ENCODE data around the gene DST. TPM values are rescaled to one million over a fixed set of nuclear protein-coding genes. Genes with fewer than 3 reads are reported as not detected.

Gene DST
- polyA plus RNA-seq, 1 experiment = 80.6 TPM

DNA sequence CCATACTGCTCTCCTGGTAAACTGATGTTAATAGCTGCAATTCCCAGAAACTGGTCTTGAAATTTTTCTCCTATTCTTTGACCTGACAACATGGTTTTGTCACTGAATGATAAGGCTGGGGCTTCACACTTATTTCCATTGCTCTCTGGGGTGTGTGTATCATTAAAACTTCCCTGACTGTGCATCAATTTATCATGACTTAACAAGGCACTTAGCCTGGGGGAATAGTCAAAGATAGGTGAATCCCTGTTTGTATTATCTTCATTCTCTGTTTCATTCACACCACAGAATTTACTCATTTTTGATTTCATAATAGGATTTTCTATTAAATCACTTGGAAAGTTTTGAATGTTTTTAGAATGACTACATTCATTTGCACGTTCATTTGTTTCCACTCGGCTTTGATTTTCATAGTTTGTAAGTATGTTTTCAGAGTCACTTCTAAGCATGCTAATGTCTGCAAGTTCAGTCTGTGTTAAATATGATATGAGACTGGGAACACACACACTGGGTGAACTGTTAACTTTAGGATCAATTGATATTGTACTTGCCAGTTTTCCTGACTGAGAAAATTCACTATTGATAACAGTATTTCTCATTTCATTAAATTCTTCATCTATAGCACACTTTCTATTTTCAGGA lies 35.5 kb downstream of the DST start:
- TF ChIP-seq, protein P1, sequence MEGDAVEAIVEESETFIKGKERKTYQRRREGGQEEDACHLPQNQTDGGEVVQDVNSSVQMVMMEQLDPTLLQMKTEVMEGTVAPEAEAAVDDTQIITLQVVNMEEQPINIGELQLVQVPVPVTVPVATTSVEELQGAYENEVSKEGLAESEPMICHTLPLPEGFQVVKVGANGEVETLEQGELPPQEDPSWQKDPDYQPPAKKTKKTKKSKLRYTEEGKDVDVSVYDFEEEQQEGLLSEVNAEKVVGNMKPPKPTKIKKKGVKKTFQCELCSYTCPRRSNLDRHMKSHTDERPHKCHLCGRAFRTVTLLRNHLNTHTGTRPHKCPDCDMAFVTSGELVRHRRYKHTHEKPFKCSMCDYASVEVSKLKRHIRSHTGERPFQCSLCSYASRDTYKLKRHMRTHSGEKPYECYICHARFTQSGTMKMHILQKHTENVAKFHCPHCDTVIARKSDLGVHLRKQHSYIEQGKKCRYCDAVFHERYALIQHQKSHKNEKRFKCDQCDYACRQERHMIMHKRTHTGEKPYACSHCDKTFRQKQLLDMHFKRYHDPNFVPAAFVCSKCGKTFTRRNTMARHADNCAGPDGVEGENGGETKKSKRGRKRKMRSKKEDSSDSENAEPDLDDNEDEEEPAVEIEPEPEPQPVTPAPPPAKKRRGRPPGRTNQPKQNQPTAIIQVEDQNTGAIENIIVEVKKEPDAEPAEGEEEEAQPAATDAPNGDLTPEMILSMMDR (IDR thresholded peaks at IDR 0.05; ENCODE audit: insufficient read depth, low read depth, low read length) = no peak
- DNase-seq (ENCODE audit: low read depth) = no peak
- H3K4me3 ChIP-seq (ENCODE audit: low read depth, low read length) = no peak overlapping the region
- POLR2A ChIA-PET = no interaction called here
- peaks cover 1% of the 10 kb centered on the region for H3K36me3 ChIP-seq (ENCODE audit: control insufficient read depth, insufficient read depth, low read length)
- CTCF ChIA-PET = interaction anchor here (0.6 to 13.4 kb wide), 2 partner anchors 12 to 449 kb away, joined by 3 to 80 read pairs; no protein-coding TSS in a partner anchor
- H3K27me3 ChIP-seq (ENCODE audit: control insufficient read depth, insufficient read depth, low read length) = no peaks in the 10 kb centered on the region

DNA sequence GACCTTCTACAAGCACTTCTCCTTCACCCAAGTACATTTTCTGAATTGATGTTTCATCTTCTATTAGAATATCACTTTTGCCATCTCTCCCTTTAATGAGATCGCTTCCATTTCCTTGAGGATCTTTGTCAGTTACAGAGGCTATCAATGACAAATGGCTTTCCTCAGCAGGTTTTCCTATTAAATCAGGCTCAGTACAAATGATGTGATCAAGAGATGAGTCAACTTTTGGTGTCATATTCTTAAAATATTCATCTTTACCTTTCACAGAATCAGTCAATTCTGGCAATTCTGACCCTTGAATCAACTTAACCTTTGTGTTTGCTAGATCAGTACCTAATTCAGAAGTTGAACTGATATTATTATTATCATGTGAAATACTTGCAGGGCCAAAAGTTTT lies 37.3 kb downstream of the DST start:
- Histone ChIP-seq H3K4me3 (ENCODE audit: low read depth, low read length) (no peak overlapping the region), H3K27me3 (ENCODE audit: control insufficient read depth, insufficient read depth, low read length) (no peaks in the 10 kb centered on the region), H3K36me3 (ENCODE audit: control insufficient read depth, insufficient read depth, low read length) (peaks cover 5% of the 10 kb centered on the region)
- no peak for DNase-seq (ENCODE audit: low read depth)
- ChIA-PET POLR2A (no interaction called here), CTCF (interaction anchor here (13.4 kb wide), 1 partner anchor 11 kb away, joined by 80 read pairs; no protein-coding TSS in a partner anchor)
- TF ChIP-seq, protein P1 (IDR thresholded peaks at IDR 0.05; ENCODE audit: insufficient read depth, low read depth, low read length) = no peak

DNA sequence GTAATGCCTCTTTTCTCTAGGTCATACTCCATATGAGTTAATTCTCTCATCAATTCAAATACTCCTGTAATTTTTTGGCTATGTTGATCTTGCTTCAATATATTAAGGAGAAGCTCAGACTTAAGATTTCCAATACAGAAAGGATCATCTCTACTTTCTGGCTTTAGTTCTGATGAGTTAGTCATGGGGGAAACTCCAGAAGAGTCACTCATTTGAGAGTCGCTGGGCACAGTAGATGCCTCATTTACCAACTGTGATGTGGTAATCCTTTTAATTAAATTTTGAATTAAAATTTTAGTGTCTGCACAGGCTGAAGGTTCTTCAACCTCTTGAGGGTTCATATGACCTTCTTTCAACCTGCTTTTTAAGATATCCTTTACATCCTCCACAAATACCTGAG lies 38.5 kb downstream of the DST start:
- DNase-seq (ENCODE audit: low read depth) = no peak
- ChIA-PET CTCF (interaction anchor here (0.6 to 13.4 kb wide), 6 partner anchors 9 to 290 kb away, joined by 3 to 80 read pairs (median 4); no protein-coding TSS in a partner anchor), POLR2A (no interaction called here)
- H3K27me3 ChIP-seq (ENCODE audit: control insufficient read depth, insufficient read depth, low read length) = no peaks in the 10 kb centered on the region
- H3K36me3 ChIP-seq (ENCODE audit: control insufficient read depth, insufficient read depth, low read length) = peaks cover 8% of the 10 kb centered on the region
- H3K4me3 ChIP-seq (ENCODE audit: low read depth, low read length) = no peak overlapping the region
- TF ChIP-seq, protein P1 (IDR thresholded peaks at IDR 0.05; ENCODE audit: insufficient read depth, low read depth, low read length) = no peak

DNA sequence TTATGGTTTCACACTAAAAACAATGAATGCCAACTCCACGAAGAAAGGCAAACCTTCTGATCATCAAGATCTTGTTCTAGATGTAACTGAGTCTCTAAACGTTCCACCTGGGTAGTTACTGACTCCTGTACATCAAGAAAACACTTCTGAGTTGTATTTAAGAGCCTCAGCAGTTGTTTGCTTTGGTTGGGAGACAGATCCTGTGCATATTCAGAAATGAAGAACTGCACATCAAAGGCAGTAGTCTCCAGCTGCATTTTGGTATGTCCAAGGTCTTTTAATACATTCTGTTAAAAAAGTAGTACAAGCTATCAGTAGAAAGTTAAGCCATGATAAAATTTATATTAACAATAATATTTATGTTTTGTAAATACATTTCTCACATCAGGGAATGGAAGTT lies 41.3 kb downstream of the DST start:
- ChIA-PET POLR2A (no interaction called here), CTCF (no interaction called here)
- Histone ChIP-seq H3K27me3 (ENCODE audit: control insufficient read depth, insufficient read depth, low read length) (no peaks in the 10 kb centered on the region), H3K4me3 (ENCODE audit: low read depth, low read length) (no peak overlapping the region), H3K36me3 (ENCODE audit: control insufficient read depth, insufficient read depth, low read length) (peaks cover 8% of the 10 kb centered on the region)
- no peak for DNase-seq (ENCODE audit: low read depth)
- TF ChIP-seq, protein P1 (IDR thresholded peaks at IDR 0.05; ENCODE audit: insufficient read depth, low read depth, low read length) = no peak

DNA sequence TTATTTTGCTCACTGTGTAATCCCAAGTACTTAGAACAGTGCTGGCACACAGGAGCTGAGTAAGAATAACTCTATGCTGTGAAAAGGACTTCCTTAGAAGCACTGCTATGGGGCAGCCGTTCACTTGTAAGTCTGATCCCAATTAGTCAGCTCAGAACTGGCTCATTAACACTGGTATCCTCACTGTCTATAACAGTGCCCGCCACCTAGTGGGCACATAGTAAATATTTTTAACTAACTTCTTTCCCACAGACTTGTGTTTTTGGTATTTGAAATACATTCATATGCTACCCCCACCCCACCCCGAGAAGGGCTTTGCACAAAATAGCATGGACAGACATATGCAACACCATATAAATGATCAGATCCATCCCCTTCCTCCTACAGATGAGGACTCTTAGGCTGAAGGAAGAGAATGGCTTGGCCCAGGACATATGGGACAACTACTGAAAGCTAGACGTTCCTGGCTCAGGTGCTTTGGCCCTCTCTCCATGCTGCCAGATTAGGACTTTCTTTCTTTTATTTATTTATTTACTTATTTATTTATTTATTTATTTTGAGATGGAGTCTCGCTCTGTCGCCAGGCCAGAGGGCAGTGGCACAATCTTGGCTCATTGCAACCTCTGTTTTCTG lies 47.1 kb downstream of the DST start:
- CTCF ChIA-PET = interaction anchor here (0.6 to 6.6 kb wide), 31 partner anchors 14 to 559 kb away, joined by 3 to 80 read pairs (median 5); no protein-coding TSS in a partner anchor
- DNase-seq (ENCODE audit: low read depth) = no peak
- POLR2A ChIA-PET = interaction anchor here (0.6 kb wide), 1 partner anchor 15 kb away, joined by 6 read pairs; no protein-coding TSS in a partner anchor
- Histone ChIP-seq H3K36me3 (ENCODE audit: control insufficient read depth, insufficient read depth, low read length) (peaks cover 13% of the 10 kb centered on the region), H3K4me3 (ENCODE audit: low read depth, low read length) (no peak overlapping the region), H3K27me3 (ENCODE audit: control insufficient read depth, insufficient read depth, low read length) (no peaks in the 10 kb centered on the region)
- TF ChIP-seq, protein P1 (IDR thresholded peaks at IDR 0.05; ENCODE audit: insufficient read depth, low read depth, low read length) = peak; percentile 63
